Fibroblast of lung (primary cell): ENCODE measurements around the gene ENPP6. TPM values are rescaled to one million over a fixed set of nuclear protein-coding genes. Genes with fewer than 3 reads are reported as not detected.

ENCODE experiments used
- DNase-seq, 2 donors: peaks; one replicate each; pipeline versions ENCODE4 v3.0.0 to v3.0.0-alpha.2; 2010; ENCODE audit warnings: low read depth in 2 of 2
- H2AFZ ChIP-seq: 2 replicates; pipeline ENCODE4 v1.5.1; 2012; ENCODE audit warnings: low read length, control low read depth, inconsistent platforms
- H3K27ac ChIP-seq: 2 replicates; pipeline ENCODE4 v1.5.1; 2011; ENCODE audit warnings: low read length, control low read depth; ENCODE audit not compliant: insufficient read depth
- H3K27me3 ChIP-seq: 2 replicates; pipeline ENCODE4 v1.5.1; 2011; ENCODE audit warnings: mild to moderate bottlenecking, low read length; ENCODE audit not compliant: control insufficient read depth, insufficient read depth
- H3K36me3 ChIP-seq: 2 replicates; pipeline ENCODE4 v1.5.1; 2011; ENCODE audit warnings: low read length; ENCODE audit not compliant: control insufficient read depth, insufficient read depth
- H3K4me1 ChIP-seq: 2 replicates; pipeline ENCODE4 v1.5.1; 2011; ENCODE audit warnings: low read length; ENCODE audit not compliant: control insufficient read depth, insufficient read depth; ENCODE audit errors: extremely low read depth
- H3K4me2 ChIP-seq: 2 replicates; pipeline ENCODE4 v1.5.1; 2011; ENCODE audit warnings: low read length, control low read depth; ENCODE audit not compliant: insufficient read depth; ENCODE audit errors: extremely low read depth
- H3K4me3 ChIP-seq, 4 experiments: fragments of 200-600 bp in 1 of 4; sonication (generic) in 1 of 4; replicated peaks in 1 of 4; 2 replicates each; pipeline ENCODE4 v1.5.1; 2011 to 2016; ENCODE audit warnings: low read length in 4 of 4, low read depth in 3 of 4, mild to moderate bottlenecking in 3 of 4, control low read depth in 2 of 4, inconsistent platforms in 1 of 4, mixed read lengths in 1 of 4; ENCODE audit not compliant: insufficient read depth in 1 of 4; ENCODE audit errors: control extremely low read depth in 1 of 4
- H3K79me2 ChIP-seq: 2 replicates; pipeline ENCODE4 v1.5.1; 2012; ENCODE audit warnings: mild to moderate bottlenecking, low read length, inconsistent platforms; ENCODE audit not compliant: control insufficient read depth, insufficient read depth
- H3K9ac ChIP-seq: 2 replicates; pipeline ENCODE4 v1.5.1; 2011; ENCODE audit warnings: mild to moderate bottlenecking, low read length, control low read depth; ENCODE audit not compliant: insufficient read depth
- H3K9me3 ChIP-seq: 2 replicates; pipeline ENCODE4 v1.5.1; 2012; ENCODE audit warnings: low read depth, low read length; ENCODE audit not compliant: control insufficient read depth, insufficient read depth
- H4K20me1 ChIP-seq: 2 replicates; pipeline ENCODE4 v1.5.1; 2011; ENCODE audit warnings: low read length; ENCODE audit not compliant: control insufficient read depth, insufficient read depth; ENCODE audit errors: extremely low read depth
- EZH2 ChIP-seq: IDR thresholded peaks from 2 replicates; pipeline ENCODE4 v1.5.1; 2012; ENCODE audit warnings: low read length, control low read depth, mild to moderate bottlenecking; ENCODE audit errors: missing control alignments
- polyA plus RNA-seq, 2 donors: library from polyadenylated mRNA; depleted of rRNA in 1 of 2; stranded (reverse) in 1 of 2; unstranded in 1 of 2; fragments of >200 nt; gene quantifications; 2 replicates each; pipeline ENCODE4 v1.2.1, GENCODE V29; 2011 to 2012; ENCODE audit warnings: missing spikeins in 1 of 2
- total RNA-seq: library from RNA; depleted of rRNA; stranded (reverse); fragments of >200 nt; gene quantifications from 2 replicates; pipeline ENCODE4 v1.2.1, GENCODE V29; 2014
- TF ChIP-seq, protein P1 (sequence below), 2 donors: IDR thresholded peaks in 1 of 2; conservative IDR thresholded peaks in 1 of 2; 1 replicate in 1 of 2; 2 replicates in 1 of 2; pipeline ENCODE4 v1.5.1; 2011 to 2012; ENCODE audit warnings: low read length in 2 of 2, control low read depth in 1 of 2, inconsistent platforms in 1 of 2, low read depth in 1 of 2, mild to moderate bottlenecking in 1 of 2

ENPP6 gene
- total and polyA plus RNA-seq, 2 donors (not counting 1 experiment from before 2014, with no cell fraction given), result 0.17 to 0.33 TPM

- Histone ChIP-seq H4K20me1 (no peaks in the 10 kb centered on the region), H3K4me3 (no peak overlapping the region), H3K4me2 (no peak overlapping the region), H3K9me3 (no peaks in the 10 kb centered on the region), H3K27me3 (no peaks in the 10 kb centered on the region), H3K4me1 (no peaks in the 10 kb centered on the region), H3K27ac (no peak overlapping the region), H2AFZ (no peak overlapping the region), H3K9ac (no peak overlapping the region), H3K79me2 (no peaks in the 10 kb centered on the region), H3K36me3 (no peaks in the 10 kb centered on the region)
- DNase-seq, result no peak
- TF ChIP-seq, protein P1, sequence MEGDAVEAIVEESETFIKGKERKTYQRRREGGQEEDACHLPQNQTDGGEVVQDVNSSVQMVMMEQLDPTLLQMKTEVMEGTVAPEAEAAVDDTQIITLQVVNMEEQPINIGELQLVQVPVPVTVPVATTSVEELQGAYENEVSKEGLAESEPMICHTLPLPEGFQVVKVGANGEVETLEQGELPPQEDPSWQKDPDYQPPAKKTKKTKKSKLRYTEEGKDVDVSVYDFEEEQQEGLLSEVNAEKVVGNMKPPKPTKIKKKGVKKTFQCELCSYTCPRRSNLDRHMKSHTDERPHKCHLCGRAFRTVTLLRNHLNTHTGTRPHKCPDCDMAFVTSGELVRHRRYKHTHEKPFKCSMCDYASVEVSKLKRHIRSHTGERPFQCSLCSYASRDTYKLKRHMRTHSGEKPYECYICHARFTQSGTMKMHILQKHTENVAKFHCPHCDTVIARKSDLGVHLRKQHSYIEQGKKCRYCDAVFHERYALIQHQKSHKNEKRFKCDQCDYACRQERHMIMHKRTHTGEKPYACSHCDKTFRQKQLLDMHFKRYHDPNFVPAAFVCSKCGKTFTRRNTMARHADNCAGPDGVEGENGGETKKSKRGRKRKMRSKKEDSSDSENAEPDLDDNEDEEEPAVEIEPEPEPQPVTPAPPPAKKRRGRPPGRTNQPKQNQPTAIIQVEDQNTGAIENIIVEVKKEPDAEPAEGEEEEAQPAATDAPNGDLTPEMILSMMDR (conservative IDR thresholded peaks at IDR 0.05 in 1 of 2, IDR thresholded peaks at IDR 0.05 in 1 of 2; ENCODE audit: low read depth in 1 of 2, low read length in 2 of 2), result no peak
- no peak for TF ChIP-seq EZH2
Measured at GRCh38 chr4:184090571-184090970, 127.1 kb downstream of the ENPP6 start.

DNA sequence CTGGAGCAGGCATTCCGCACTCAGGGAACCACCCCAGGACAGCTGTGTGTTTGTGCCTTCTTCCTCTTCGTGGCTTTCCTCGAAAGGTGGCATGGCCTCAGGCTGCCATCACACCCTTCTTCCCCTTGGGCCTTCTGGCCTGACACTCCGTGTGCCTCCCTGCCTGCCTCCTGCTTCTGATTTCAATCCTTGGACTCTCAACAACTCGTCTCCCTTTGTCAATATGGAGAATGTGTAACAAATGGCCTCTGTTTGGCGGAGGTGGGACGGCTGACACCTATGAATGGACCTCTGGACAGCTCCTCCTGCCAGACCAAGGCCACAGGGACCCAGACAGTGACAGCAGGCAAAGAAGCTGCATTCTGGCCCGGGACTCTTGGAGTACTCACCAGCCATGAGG lies 137.0 kb downstream of the ENPP6 start:
- H3K4me1 ChIP-seq, result no peaks in the 10 kb centered on the region
- no peak overlapping the region for H3K4me3 ChIP-seq
- H3K36me3 ChIP-seq, result no peaks in the 10 kb centered on the region
- H3K79me2 ChIP-seq, result no peaks in the 10 kb centered on the region
- H3K4me2 ChIP-seq, result no peak overlapping the region
- TF ChIP-seq, protein P1 (conservative IDR thresholded peaks at IDR 0.05 in 1 of 2, IDR thresholded peaks at IDR 0.05 in 1 of 2; ENCODE audit: low read depth in 1 of 2, low read length in 2 of 2), result no peak
- no peak for TF ChIP-seq EZH2
- DNase-seq, result no peak
- no peak overlapping the region for H3K9ac ChIP-seq
- no peak overlapping the region for H3K27ac ChIP-seq
- no peaks in the 10 kb centered on the region for H3K9me3 ChIP-seq
- no peak overlapping the region for H2AFZ ChIP-seq
- no peaks in the 10 kb centered on the region for H3K27me3 ChIP-seq
- no peaks in the 10 kb centered on the region for H4K20me1 ChIP-seq

- Histone ChIP-seq H3K9me3 (no peaks in the 10 kb centered on the region), H3K4me1 (no peaks in the 10 kb centered on the region), H3K27me3 (no peaks in the 10 kb centered on the region), H2AFZ (no peak overlapping the region), H4K20me1 (no peaks in the 10 kb centered on the region), H3K27ac (no peak overlapping the region), H3K4me3 (no peak overlapping the region), H3K9ac (no peak overlapping the region), H3K36me3 (no peaks in the 10 kb centered on the region), H3K79me2 (no peaks in the 10 kb centered on the region), H3K4me2 (no peak overlapping the region)
- TF ChIP-seq, protein P1 (conservative IDR thresholded peaks at IDR 0.05 in 1 of 2, IDR thresholded peaks at IDR 0.05 in 1 of 2; ENCODE audit: low read depth in 1 of 2, low read length in 2 of 2), result no peak
- no peak for TF ChIP-seq EZH2
- no peak for DNase-seq
Measured at GRCh38 chr4:184074677-184075388, 142.8 kb downstream of the ENPP6 start.
